ENCODE results near the gene ZNF570.

Gene ZNF570

DNA sequence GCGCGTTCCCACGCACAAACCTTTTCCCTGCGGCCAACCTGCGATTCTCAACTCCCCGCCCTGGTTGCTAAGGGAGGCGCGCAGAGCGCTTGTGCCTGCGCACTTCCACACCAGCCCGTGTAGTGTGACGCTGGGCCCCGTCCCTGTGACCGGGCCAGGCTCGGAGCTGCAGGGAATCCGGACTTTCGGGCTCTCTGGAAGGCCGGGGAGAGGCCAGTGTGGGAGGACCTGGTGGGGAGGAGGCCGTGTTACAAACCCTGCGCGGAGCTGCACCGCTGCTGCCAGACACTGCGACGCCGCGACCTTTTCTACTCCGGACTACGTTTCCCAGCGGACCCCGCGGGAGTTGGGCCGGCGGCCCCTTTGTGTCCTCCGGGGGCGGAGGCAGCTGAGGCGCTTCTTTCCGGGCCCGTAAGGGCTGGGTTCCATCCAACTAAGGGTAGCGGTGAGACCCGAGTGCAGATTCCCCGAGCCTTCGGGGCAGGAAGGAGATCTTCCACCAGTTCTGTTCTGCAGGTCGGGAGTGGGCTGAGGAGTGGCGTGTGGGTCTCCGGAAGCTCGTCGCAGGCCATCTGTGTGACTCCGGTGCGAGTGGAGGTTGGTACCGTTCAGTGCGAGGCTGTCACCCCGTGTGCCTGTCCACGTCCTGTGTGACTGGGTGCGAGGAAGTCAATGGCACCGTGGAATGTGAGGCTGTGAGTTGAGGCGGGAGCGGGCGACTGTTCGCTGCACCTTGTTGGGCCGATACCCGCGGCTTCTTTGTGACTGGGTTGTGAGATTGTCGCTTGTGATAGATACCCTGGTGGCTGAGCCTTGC is at the start of gene ZNF570:
TSS of gene ZNF570 (plus strand) at position 396 of the 817 bp plus-strand sequence. CDS start 999 bp downstream, outside the sequence.
- DNase-seq (ENCODE audit: low spot score), result peak; percentile 76
- TF ChIP-seq, protein P1, sequence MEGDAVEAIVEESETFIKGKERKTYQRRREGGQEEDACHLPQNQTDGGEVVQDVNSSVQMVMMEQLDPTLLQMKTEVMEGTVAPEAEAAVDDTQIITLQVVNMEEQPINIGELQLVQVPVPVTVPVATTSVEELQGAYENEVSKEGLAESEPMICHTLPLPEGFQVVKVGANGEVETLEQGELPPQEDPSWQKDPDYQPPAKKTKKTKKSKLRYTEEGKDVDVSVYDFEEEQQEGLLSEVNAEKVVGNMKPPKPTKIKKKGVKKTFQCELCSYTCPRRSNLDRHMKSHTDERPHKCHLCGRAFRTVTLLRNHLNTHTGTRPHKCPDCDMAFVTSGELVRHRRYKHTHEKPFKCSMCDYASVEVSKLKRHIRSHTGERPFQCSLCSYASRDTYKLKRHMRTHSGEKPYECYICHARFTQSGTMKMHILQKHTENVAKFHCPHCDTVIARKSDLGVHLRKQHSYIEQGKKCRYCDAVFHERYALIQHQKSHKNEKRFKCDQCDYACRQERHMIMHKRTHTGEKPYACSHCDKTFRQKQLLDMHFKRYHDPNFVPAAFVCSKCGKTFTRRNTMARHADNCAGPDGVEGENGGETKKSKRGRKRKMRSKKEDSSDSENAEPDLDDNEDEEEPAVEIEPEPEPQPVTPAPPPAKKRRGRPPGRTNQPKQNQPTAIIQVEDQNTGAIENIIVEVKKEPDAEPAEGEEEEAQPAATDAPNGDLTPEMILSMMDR (IDR thresholded peaks at IDR 0.05; ENCODE audit: extremely low read depth, insufficient read depth, missing control alignments), result no peak
- in situ Hi-C loops (cut with MboI; ENCODE audit: low pct_unique_long_range_greater_than_20kb, low sequenced_read_pairs, unreplicated experiment), result no loop called here

- no peak for DNase-seq (ENCODE audit: low spot score)
- TF ChIP-seq, protein P1 (IDR thresholded peaks at IDR 0.05; ENCODE audit: extremely low read depth, insufficient read depth, missing control alignments), result no peak
- in situ Hi-C loops (cut with MboI; ENCODE audit: low pct_unique_long_range_greater_than_20kb, low sequenced_read_pairs, unreplicated experiment), result no loop called here
Observed at GRCh38 chr19:37452500-37453245, 16.5 kb upstream of the ZNF570 start.

- TF ChIP-seq, protein P1 (IDR thresholded peaks at IDR 0.05; ENCODE audit: extremely low read depth, insufficient read depth, missing control alignments), result no peak
- no peak for DNase-seq (ENCODE audit: low spot score)
- in situ Hi-C loops (cut with MboI; ENCODE audit: low pct_unique_long_range_greater_than_20kb, low sequenced_read_pairs, unreplicated experiment), result no loop called here
Observed at GRCh38 chr19:37466277-37466797, 2.8 kb upstream of the ZNF570 start.

GRCh38 chr19:37466798-37467607 is 2.2 kb upstream of the ZNF570 start, which contains the start of gene ZNF569:
TSS of gene ZNF569 (minus strand) at chr19:37467444. CDS start at chr19:37444921, 22,523 bp downstream.
- in situ Hi-C loops (cut with MboI; ENCODE audit: low pct_unique_long_range_greater_than_20kb, low sequenced_read_pairs, unreplicated experiment), result no loop called here
- peak; percentile 82 for DNase-seq (ENCODE audit: low spot score)
- TF ChIP-seq, protein P1 (IDR thresholded peaks at IDR 0.05; ENCODE audit: extremely low read depth, insufficient read depth, missing control alignments), result no peak

DNA sequence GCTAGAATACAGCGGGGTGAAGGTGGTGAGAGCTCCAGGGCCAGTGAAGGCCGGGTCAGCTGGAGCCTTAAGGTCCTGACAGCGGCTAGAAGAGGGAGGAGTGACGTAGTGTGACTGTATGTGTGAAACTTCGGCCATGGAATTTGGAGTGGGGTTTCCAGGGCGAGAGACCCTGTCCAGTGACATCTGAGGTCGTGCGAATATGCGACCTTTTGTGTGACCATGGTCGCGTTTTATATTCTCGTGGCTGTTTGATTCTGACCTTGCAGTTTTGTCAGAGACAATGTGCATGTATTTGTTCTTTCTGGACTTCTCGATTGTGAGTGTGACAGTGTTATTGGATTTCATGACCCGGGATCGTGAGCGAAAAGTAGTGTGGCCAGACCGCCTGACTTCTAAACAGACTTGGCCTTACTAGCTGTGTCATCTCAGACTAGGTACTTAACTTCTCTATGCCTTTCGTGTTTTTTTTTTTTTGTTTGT is 1.5 kb upstream of the ZNF570 start:
- in situ Hi-C loops (cut with MboI; ENCODE audit: low pct_unique_long_range_greater_than_20kb, low sequenced_read_pairs, unreplicated experiment), result no loop called here
- TF ChIP-seq, protein P1 (IDR thresholded peaks at IDR 0.05; ENCODE audit: extremely low read depth, insufficient read depth, missing control alignments), result no peak

GRCh38 chr19:37470216-37470615 is 1.1 kb downstream of the ZNF570 start:
- TF ChIP-seq, protein P1 (IDR thresholded peaks at IDR 0.05; ENCODE audit: extremely low read depth, insufficient read depth, missing control alignments), result no peak
- DNase-seq (ENCODE audit: low spot score), result no peak
- in situ Hi-C loops (cut with MboI; ENCODE audit: low pct_unique_long_range_greater_than_20kb, low sequenced_read_pairs, unreplicated experiment), result no loop called here

More for the DNA sequence above, 1.5 kb upstream of the ZNF570 start:
- DNase-seq (ENCODE audit: low spot score), result no peak

Data from GM13977 (cell line).